ENCODE measurements around the gene SHISA4.
"Not testable (repeated sequence)": the region's sequence is repeated elsewhere in the genome, so short reads cannot be mapped to it uniquely, and the experiment has no call there.

SHISA4 gene

GRCh38 chr1:201933840-201934430 lies 45.2 kb downstream of the SHISA4 start:
- DNase-seq = no peak

GRCh38 chr1:201937624-201938213 lies 49.0 kb downstream of the SHISA4 start:
- no peak for DNase-seq

- DNase-seq = no peak
These were observed 49.8 kb downstream of the SHISA4 start for GRCh38 chr1:201938440-201939035.

GRCh38 chr1:201939148-201939547 lies 50.5 kb downstream of the SHISA4 start:
- DNase-seq = no peak

GRCh38 chr1:201939574-201939973 lies 50.9 kb downstream of the SHISA4 start:
- DNase-seq = no peak

GRCh38 chr1:201940316-201940715 lies 51.6 kb downstream of the SHISA4 start:
- DNase-seq = not testable (repeated sequence)

GRCh38 chr1:201941420-201942128 lies 52.9 kb downstream of the SHISA4 start:
- DNase-seq = no peak

GRCh38 chr1:201942129-201942495 lies 53.4 kb downstream of the SHISA4 start:
- no peak for DNase-seq
